AG09309 (cell line): ENCODE results near the gene BTBD9.

Experiments used
- DNase-seq: peaks from one replicate; pipeline ENCODE4 v3.0.0-alpha.2; 2010; ENCODE audit warnings: low read depth
- H3K4me3 ChIP-seq: 2 replicates; pipeline ENCODE4 v1.5.1; 2011; ENCODE audit warnings: mild to moderate bottlenecking, low read depth, low read length, moderate library complexity; ENCODE audit not compliant: control insufficient read depth
- TF ChIP-seq, protein P1 (sequence below): IDR thresholded peaks from 2 replicates; pipeline ENCODE4 v1.5.1; 2011; ENCODE audit warnings: mild to moderate bottlenecking, low read depth, low read length, inconsistent platforms; ENCODE audit not compliant: insufficient read depth, control insufficient read depth; ENCODE audit errors: missing control alignments

Gene BTBD9

DNA sequence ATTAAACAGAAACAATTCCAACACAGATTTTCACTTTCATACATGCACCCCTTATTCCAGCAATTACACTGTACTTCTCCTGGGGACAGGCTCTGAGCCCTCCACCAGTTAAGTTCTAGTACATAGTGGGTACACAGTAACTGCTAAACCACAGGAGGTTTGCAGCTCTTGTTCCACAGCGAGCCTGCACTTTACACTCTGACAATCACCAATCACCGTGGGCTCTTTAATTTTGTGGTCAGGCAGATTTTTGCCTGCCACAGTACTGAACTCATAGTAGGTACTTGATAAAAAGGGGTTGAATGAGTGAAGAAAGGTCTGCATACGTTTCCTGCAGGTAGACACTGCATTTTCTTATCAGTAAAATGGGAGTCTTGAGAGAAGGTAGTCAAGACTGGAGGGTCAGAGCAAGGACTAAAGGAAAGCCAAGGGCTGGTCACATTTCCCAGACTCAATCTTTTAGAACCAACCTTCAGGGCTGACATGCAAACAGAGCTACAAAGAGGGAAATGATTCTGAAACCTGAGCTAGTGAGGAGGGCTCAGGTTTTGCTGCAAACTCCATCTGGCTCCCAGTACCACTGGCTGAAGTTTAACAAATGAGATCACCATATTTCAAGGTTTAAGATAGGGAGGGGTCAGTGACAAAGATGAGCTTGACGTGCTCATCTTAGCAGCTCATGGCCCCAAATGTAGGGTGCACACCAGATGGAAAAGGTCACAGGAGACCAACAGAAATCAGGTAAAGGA, 404.6 kb downstream of the BTBD9 start:
- H3K4me3 ChIP-seq, result no peak overlapping the region
- TF ChIP-seq, protein P1, sequence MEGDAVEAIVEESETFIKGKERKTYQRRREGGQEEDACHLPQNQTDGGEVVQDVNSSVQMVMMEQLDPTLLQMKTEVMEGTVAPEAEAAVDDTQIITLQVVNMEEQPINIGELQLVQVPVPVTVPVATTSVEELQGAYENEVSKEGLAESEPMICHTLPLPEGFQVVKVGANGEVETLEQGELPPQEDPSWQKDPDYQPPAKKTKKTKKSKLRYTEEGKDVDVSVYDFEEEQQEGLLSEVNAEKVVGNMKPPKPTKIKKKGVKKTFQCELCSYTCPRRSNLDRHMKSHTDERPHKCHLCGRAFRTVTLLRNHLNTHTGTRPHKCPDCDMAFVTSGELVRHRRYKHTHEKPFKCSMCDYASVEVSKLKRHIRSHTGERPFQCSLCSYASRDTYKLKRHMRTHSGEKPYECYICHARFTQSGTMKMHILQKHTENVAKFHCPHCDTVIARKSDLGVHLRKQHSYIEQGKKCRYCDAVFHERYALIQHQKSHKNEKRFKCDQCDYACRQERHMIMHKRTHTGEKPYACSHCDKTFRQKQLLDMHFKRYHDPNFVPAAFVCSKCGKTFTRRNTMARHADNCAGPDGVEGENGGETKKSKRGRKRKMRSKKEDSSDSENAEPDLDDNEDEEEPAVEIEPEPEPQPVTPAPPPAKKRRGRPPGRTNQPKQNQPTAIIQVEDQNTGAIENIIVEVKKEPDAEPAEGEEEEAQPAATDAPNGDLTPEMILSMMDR, result no peak
- no peak for DNase-seq

DNA sequence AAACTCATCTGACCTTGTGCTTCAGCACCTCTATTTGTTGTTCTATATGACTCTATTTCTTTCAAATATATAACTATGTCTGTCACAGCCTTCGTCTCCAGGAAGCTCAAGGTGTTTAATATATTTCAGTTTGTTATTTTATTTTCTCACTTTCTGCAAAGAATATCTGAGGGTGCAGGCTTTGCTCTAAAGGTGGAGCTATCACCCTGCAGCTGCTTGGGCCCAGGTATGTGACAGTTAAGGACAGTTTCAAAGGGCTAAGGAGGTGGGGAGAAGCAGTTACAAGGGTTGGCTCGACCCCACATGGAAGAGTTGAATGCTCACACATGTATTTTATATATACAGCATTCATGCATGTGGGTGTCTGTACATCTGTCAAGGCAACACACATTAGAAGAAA, 405.6 kb downstream of the BTBD9 start:
- DNase-seq, result no peak
- TF ChIP-seq, protein P1, result no peak

DNA sequence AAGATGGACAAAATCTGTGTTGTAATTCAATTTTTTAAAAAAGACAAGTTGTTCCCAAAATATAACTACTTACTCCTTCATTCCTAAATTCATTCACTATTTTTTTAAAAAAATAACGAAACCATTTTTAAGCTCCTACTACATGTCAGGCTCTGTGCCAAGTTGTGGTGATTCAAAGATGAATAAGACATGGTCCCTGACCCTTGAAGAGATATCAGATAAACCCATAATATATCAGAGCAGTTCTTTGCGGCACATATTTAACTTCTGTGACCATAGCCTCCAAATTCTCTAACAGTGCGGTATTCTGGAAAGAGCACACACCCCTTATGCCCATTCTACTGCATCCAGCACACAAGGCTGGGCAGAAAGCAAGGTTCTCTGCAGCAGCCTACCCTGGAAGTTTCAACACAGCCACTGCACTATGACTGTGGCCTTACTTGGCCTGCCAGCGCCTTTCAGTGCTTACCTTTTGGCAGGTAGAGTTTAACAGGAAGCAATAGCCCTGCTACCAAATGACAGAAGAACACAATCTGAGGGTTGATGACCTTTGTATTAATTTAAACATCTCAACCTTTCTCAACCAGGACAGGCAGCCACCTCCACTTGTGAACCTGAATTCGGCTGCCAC, 406.5 kb downstream of the BTBD9 start:
- no peak for DNase-seq
- no peak overlapping the region for H3K4me3 ChIP-seq
- TF ChIP-seq, protein P1, result no peak

More for the DNA sequence above, 405.6 kb downstream of the BTBD9 start:
- no peak overlapping the region for H3K4me3 ChIP-seq

DNA sequence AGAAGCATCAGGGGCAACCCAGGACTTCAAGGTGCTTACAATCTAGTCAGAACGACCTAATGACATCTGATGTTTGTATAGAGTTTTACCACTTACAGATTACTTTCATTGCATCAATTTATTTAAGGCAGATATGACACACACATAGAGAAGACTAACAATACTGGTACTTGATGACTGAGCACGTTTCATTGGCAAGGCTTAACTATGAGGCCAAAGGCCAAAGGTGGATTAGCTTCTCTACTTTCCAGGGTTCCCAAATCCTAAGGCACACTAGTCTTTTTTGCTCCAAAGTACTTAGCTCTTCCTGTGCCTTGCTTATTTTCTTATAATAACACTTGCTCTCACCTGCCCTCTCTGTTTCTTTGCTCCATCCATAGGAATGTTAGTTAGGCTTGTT, 414.0 kb downstream of the BTBD9 start:
- DNase-seq, result no peak
- TF ChIP-seq, protein P1, result no peak
- no peak overlapping the region for H3K4me3 ChIP-seq

DNA sequence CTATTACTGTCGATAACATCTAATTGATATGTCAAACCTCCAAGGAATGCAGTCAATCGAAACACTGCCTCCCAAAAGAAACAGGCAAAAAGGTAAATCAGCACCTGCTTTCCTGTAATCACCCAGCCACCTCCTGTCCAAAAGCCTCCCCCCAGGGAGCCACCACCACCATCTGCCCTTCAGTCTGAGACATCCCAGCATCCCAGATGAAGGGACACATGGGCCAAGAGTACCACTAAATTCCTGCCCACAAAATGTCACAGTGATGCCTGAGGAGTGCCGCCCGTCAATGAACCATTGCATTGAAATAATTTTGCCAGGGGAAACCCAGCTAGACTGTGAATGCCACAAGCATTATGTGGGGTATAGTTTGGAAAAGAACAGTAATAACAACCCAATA, 418.5 kb downstream of the BTBD9 start:
- DNase-seq, result no peak
- TF ChIP-seq, protein P1, result no peak
- H3K4me3 ChIP-seq, result no peak overlapping the region

DNA sequence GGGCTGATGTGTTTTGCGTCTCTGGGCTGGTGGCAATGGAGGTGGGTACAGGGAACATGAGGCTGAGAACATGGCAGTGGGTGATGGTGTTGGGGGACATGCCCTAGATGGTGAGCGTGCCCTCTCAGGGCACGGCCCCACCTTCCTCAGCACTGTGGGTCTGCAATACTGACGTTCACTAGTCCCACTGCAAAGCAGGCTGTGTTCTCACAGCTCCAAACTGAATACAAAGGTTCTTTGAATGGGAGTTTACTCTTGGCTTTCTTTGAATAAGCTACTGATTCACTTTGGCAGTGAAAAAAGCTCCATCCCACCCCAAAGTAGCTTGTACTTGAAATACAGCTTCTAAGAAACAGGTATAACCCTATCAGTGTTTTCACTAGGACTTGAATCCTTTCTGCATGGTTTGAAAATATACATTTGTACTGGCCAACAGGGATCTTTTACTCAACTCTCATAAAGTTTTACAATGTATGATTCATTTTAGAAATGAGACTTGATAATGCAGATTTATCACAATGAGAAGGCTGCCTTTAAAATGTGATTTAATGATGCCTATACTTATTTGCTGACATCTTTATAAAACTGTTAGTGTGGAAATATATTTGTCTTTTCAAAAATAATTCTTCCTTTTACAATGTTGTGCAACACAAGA, 419.5 kb downstream of the BTBD9 start:
- TF ChIP-seq, protein P1, result no peak
- H3K4me3 ChIP-seq, result no peak overlapping the region
- DNase-seq, result no peak
